UCSD-AML1 (cell line): Measurements from ENCODE around the gene PAPOLG.

ENCODE experiments used
- DNase-seq: peaks from one replicate; lab custom pipeline; 2025; ENCODE audit not compliant: unreplicated experiment; lab: John Stamatoyannopoulos, UW

The PAPOLG gene

GRCh38 chr2:60756097-60757087 is at the start of gene PAPOLG:
TSS of gene PAPOLG (plus strand) at chr2:60756268. CDS start at chr2:60756479, 211 bp downstream.
- DNase-seq = peak; percentile 95

GRCh38 chr2:60707750-60708371 is 48.2 kb upstream of the PAPOLG start:
- no peak for DNase-seq

- DNase-seq = no peak
Observed at GRCh38 chr2:60708630-60709320, 47.3 kb upstream of the PAPOLG start.

- peak; percentile 21 for DNase-seq
Observed at GRCh38 chr2:60710707-60711106, 45.4 kb upstream of the PAPOLG start.

GRCh38 chr2:60715561-60715960 is 40.5 kb upstream of the PAPOLG start:
- no peak for DNase-seq

GRCh38 chr2:60717691-60718090 is 38.4 kb upstream of the PAPOLG start:
- DNase-seq = no peak

- no peak for DNase-seq
Observed at GRCh38 chr2:60719331-60719730, 36.7 kb upstream of the PAPOLG start.

GRCh38 chr2:60725466-60725865 is 30.6 kb upstream of the PAPOLG start:
- DNase-seq = no peak

GRCh38 chr2:60728855-60729254 is 27.2 kb upstream of the PAPOLG start:
- DNase-seq = no peak

- DNase-seq = no peak
Observed at GRCh38 chr2:60735496-60736250, 20.4 kb upstream of the PAPOLG start.

GRCh38 chr2:60738679-60739078 is 17.4 kb upstream of the PAPOLG start:
- DNase-seq = no peak

- DNase-seq = no peak
Observed at GRCh38 chr2:60739156-60739555, 16.9 kb upstream of the PAPOLG start.

GRCh38 chr2:60741576-60741975 is 14.5 kb upstream of the PAPOLG start:
- peak; percentile 13 for DNase-seq

- DNase-seq = no peak
Observed at GRCh38 chr2:60742419-60742818, 13.6 kb upstream of the PAPOLG start.

- no peak for DNase-seq
Observed at GRCh38 chr2:60745330-60745729, 10.7 kb upstream of the PAPOLG start.

GRCh38 chr2:60745761-60746160 is 10.3 kb upstream of the PAPOLG start:
- DNase-seq = peak; percentile 75

- DNase-seq = no peak
Observed at GRCh38 chr2:60746318-60746717, 9.8 kb upstream of the PAPOLG start.

GRCh38 chr2:60759654-60760053 is 3.6 kb downstream of the PAPOLG start:
- no peak for DNase-seq

GRCh38 chr2:60764736-60765534 is 8.9 kb downstream of the PAPOLG start:
- no peak for DNase-seq

GRCh38 chr2:60766283-60766682 is 10.2 kb downstream of the PAPOLG start:
- DNase-seq = no peak
